Coronary artery (tissue), 2 donors: Measurements from ENCODE around the gene DISP1.
"Not testable (repeated sequence)": the region's sequence is repeated elsewhere in the genome, so short reads cannot be mapped to it uniquely, and the experiment has no call there.

Source experiments
- DNase-seq: peaks from one replicate; pipeline ENCODE4 v3.0.0-alpha.2; 2017; ENCODE audit warnings: low spot score
- H3K27ac ChIP-seq, 2 donors: fragments of 200-600 bp; sonication (generic); one replicate each; pipeline ENCODE4 v1.5.1; 2016 to 2019
- H3K4me3 ChIP-seq: fragments of 200-600 bp; sonication (generic); 2 replicates; pipeline ENCODE4 v1.5.1; 2016; ENCODE audit warnings: mild to moderate bottlenecking, moderate library complexity
- CTCF ChIP-seq: fragments of 200-600 bp; sonication (generic); IDR thresholded peaks from one replicate; pipeline ENCODE4 v1.5.1; 2019; ENCODE audit warnings: antibody characterized with exemption

The DISP1 gene

GRCh38 chr1:222828939-222829338, 14.1 kb downstream of the DISP1 start:
- H3K27ac ChIP-seq: no peak overlapping the region
- no peak overlapping the region for H3K4me3 ChIP-seq
- TF ChIP-seq CTCF: no peak
- DNase-seq: no peak

- no peak overlapping the region for H3K4me3 ChIP-seq
- H3K27ac ChIP-seq: no peak overlapping the region
- no peak for TF ChIP-seq CTCF
- DNase-seq: no peak
These were observed 15.0 kb downstream of the DISP1 start for GRCh38 chr1:222829868-222830267.

GRCh38 chr1:222833356-222833876, 18.6 kb downstream of the DISP1 start:
- no peak for DNase-seq
- Histone ChIP-seq H3K27ac (no peak overlapping the region), H3K4me3 (no peak overlapping the region)
- no peak for TF ChIP-seq CTCF

- DNase-seq: no peak
- no peak for TF ChIP-seq CTCF
- no peak overlapping the region for H3K4me3 ChIP-seq
- H3K27ac ChIP-seq: no peak overlapping the region
These were observed 28.9 kb downstream of the DISP1 start for GRCh38 chr1:222843469-222844410.

GRCh38 chr1:222844411-222844779, 29.6 kb downstream of the DISP1 start:
- Histone ChIP-seq H3K27ac (no peak overlapping the region), H3K4me3 (no peak overlapping the region)
- no peak for TF ChIP-seq CTCF
- DNase-seq: no peak

GRCh38 chr1:222845763-222846162, 30.9 kb downstream of the DISP1 start:
- no peak for DNase-seq
- Histone ChIP-seq H3K4me3 (no peak overlapping the region), H3K27ac (no peak overlapping the region)
- TF ChIP-seq CTCF: no peak

- H3K4me3 ChIP-seq, H3K27ac ChIP-seq, DNase-seq: not testable (repeated sequence)
These were observed 35.7 kb downstream of the DISP1 start for GRCh38 chr1:222850550-222850949.
